ENCODE measurements around the gene AVPI1. TPM values are rescaled to one million over a fixed set of nuclear protein-coding genes. Genes with fewer than 3 reads are reported as not detected.

Gene AVPI1
- polyA plus RNA-seq, 3 donors, result 2.0 to 11.2 (median 2.9) TPM

GRCh38 chr10:97648562-97649404, 38.3 kb downstream of the AVPI1 start:
- Histone ChIP-seq H3K9ac (ENCODE audit: insufficient read depth, low read length, poor library complexity, severe bottlenecking) (peak overlapping the region; percentile 63), H3K27me3 (ENCODE audit: control insufficient read depth in 2 of 2, insufficient read depth in 2 of 2, low read length in 2 of 2) (no peaks in the 10 kb centered on the region), H3K27ac (ENCODE audit: low read depth in 1 of 2, low read length in 2 of 2) (peak overlapping the region; percentile 50 to 96), H3K36me3 (replicated peaks in 1 of 2; ENCODE audit: control insufficient read depth in 1 of 2, insufficient read depth in 2 of 2, low read length in 2 of 2) (peaks cover 26 to 57% of the 10 kb centered on the region in 2 donors), H3K9me3 (replicated peaks in 1 of 2; ENCODE audit: control insufficient read depth in 1 of 2, insufficient read depth in 1 of 2, low read length in 2 of 2) (no peaks in the 10 kb centered on the region), H3K79me2 (ENCODE audit: insufficient read depth, low read length) (no peaks in the 10 kb centered on the region), H4K20me1 (ENCODE audit: insufficient read depth, low read length) (peaks cover 9% of the 10 kb centered on the region), H3K4me1 (ENCODE audit: control insufficient read depth in 1 of 2, insufficient read depth in 2 of 2, low read length in 2 of 2) (peaks cover 41 to 42% of the 10 kb centered on the region in 2 donors), H3K4me3 (replicated peaks in 1 of 3; ENCODE audit: low read depth in 2 of 3, low read length in 3 of 3) (peak overlapping the region in 1 of 3 experiments; percentile 40), H2AFZ (ENCODE audit: insufficient read depth, low read depth, low read length, poor library complexity, severe bottlenecking) (no peak overlapping the region), H3K4me2 (replicated peaks; ENCODE audit: extremely low read depth, low read length, poor library complexity, severe bottlenecking) (peak overlapping the region; percentile 44)
- H3K4me3 Mint-ChIP-seq, result peak overlapping the region; percentile 28 to 45
- DNase-seq, result peak; percentile 86 to 93 (median 87)
- no peak for TF ChIP-seq CTCF (IDR thresholded peaks at IDR 0.05)
- 65% methylated on average over 5 of the region's 5 CpGs for WGBS (ENCODE audit: insufficient coverage)
- H3K36me3 Mint-ChIP-seq, result peaks cover 57 to 58% of the 10 kb centered on the region in 2 donors
- peak overlapping the region; percentile 89 to 97 (median 95) for H3K27ac Mint-ChIP-seq
- H3K27me3 Mint-ChIP-seq (ENCODE audit: low read depth in 3 of 3), result no peaks in the 10 kb centered on the region
- H3K4me1 Mint-ChIP-seq, result peaks cover 47% of the 10 kb centered on the region
- no peaks in the 10 kb centered on the region for H3K9me3 Mint-ChIP-seq
- intact Hi-C loops (cut with micrococcal nuclease), result loop anchor here in 1 of 2 donors (5.0 kb wide), 1 partner anchor 106 kb away; no protein-coding TSS in a partner anchor

- peaks cover 6% of the 10 kb centered on the region for H3K79me2 ChIP-seq (ENCODE audit: insufficient read depth, low read length)
- no peaks in the 10 kb centered on the region for H3K27me3 ChIP-seq (ENCODE audit: control insufficient read depth in 2 of 2, insufficient read depth in 2 of 2, low read length in 2 of 2)
- H3K9me3 ChIP-seq (replicated peaks in 1 of 2; ENCODE audit: control insufficient read depth in 1 of 2, insufficient read depth in 1 of 2, low read length in 2 of 2), result no peaks in the 10 kb centered on the region
- peak; percentile 36 to 73 (median 57) for DNase-seq
- H3K4me3 ChIP-seq (replicated peaks in 1 of 3; ENCODE audit: low read depth in 2 of 3, low read length in 3 of 3), result no peak overlapping the region
- Mint-ChIP-seq H3K27me3 (ENCODE audit: low read depth in 3 of 3) (no peaks in the 10 kb centered on the region), H3K27ac (peak overlapping the region; percentile 89 to 97 (median 94)), H3K9me3 (no peaks in the 10 kb centered on the region), H3K4me3 (no peak overlapping the region), H3K36me3 (peaks cover 57 to 64% of the 10 kb centered on the region in 2 donors), H3K4me1 (peaks cover 41% of the 10 kb centered on the region)
- H3K36me3 ChIP-seq (replicated peaks in 1 of 2; ENCODE audit: control insufficient read depth in 1 of 2, insufficient read depth in 2 of 2, low read length in 2 of 2), result peaks cover 25 to 53% of the 10 kb centered on the region in 2 donors
- H3K4me2 ChIP-seq (replicated peaks; ENCODE audit: extremely low read depth, low read length, poor library complexity, severe bottlenecking), result no peak overlapping the region
- H3K27ac ChIP-seq (ENCODE audit: low read depth in 1 of 2, low read length in 2 of 2), result peak overlapping the region; percentile 10 to 96
- peaks cover 29 to 31% of the 10 kb centered on the region in 2 donors for H3K4me1 ChIP-seq (ENCODE audit: control insufficient read depth in 1 of 2, insufficient read depth in 2 of 2, low read length in 2 of 2)
- H2AFZ ChIP-seq (ENCODE audit: insufficient read depth, low read depth, low read length, poor library complexity, severe bottlenecking), result no peak overlapping the region
- no peak overlapping the region for H3K9ac ChIP-seq (ENCODE audit: insufficient read depth, low read length, poor library complexity, severe bottlenecking)
- no peak for TF ChIP-seq CTCF (IDR thresholded peaks at IDR 0.05)
- 100% methylated on average over 1 of the region's 1 CpG for WGBS (ENCODE audit: insufficient coverage)
- intact Hi-C loops (cut with micrococcal nuclease), result loop anchor here in 1 of 2 donors (5.0 kb wide), 1 partner anchor 105 kb away; no protein-coding TSS in a partner anchor
- peaks cover 15% of the 10 kb centered on the region for H4K20me1 ChIP-seq (ENCODE audit: insufficient read depth, low read length)
Measured at GRCh38 chr10:97647556-97647955, 39.5 kb downstream of the AVPI1 start.

All from CD14-positive monocyte (primary cell).